Skin of body (tissue), 2 donors: ENCODE results near the gene SMARCA1. TPM values are rescaled to one million over a fixed set of nuclear protein-coding genes. Genes with fewer than 3 reads are reported as not detected.
A peak's percentile ranks its signal among the peaks of the same experiment; 100 is the strongest.

Source experiments
- DNase-seq: peaks from one replicate; lab custom pipeline; 2025; lab: John Stamatoyannopoulos, UW
- total RNA-seq: library from RNA; depleted of rRNA; stranded (reverse); fragments of >200 nt; gene quantifications from one replicate; pipeline ENCODE4 v1.2.3, GENCODE V29; 2014

SMARCA1 gene
- total RNA-seq, 1 donor from 2014 or later: 55.2 TPM

DNA sequence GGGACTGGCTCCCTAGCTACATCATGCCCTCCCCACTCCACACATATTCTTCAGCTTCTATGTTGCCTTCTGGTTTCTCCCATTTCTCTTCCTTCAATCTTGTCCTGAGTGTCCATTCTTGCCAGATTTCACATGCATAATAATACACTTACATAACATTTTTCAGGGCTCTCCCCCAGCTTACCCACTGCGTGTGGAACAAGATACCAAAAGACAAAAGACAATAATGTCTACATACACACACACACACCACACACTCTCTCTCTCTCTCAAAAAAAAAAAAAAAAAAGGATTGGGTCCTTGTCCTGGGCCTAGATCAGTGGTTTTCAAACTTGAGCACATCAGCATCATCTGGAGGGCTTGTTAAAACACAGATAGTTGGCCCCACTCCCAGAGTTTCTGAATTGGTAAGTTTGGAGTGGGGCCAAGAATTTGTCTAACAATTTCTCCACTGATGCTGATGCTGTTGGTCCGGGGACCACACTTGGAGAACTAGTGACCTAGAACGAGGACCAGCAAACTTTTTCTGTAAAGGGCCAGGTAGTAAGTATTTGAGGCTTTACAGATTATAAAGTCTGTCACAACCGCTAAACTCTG is 6.5 kb upstream of the SMARCA1 start:
- no peak for DNase-seq

- no peak for DNase-seq
Measured at GRCh38 chrX:129525896-129526295, 2.6 kb upstream of the SMARCA1 start.

- DNase-seq: no peak
Measured at GRCh38 chrX:129525162-129525561, 1.9 kb upstream of the SMARCA1 start.

DNA sequence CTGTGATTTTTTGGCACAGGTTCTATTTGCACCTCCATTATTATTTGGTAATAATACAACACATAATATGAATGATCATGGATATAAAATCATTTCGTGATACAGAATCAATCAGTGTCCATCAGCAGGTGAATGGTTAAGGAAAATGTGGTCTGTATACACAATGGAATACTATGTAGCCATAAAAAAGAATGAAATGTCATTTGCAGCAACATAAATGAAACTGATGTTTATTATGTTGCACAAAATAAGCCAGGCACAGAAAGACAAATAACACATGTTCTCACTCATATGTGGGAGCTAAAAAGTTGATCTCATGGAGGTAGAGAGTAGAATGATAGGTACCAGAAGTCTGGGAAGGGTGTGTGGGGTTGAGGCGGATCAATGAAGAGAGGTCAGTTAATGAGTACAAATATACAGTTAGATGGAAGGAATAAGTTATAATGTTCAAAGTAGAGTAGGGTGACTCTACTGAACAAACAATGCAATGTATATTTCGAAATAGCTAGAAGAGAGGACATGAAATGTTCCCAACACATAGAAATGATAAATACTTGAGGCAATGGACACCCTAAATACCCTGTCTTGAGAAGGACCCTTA is 1.1 kb upstream of the SMARCA1 start:
- DNase-seq: no peak

GRCh38 chrX:129522184-129523078 is 859 bp downstream of the SMARCA1 start:
- peak; percentile 31 for DNase-seq

- no peak for DNase-seq
Measured at GRCh38 chrX:129520151-129520550, 3.1 kb downstream of the SMARCA1 start.

- DNase-seq: no peak
Measured at GRCh38 chrX:129516402-129516801, 6.9 kb downstream of the SMARCA1 start.

GRCh38 chrX:129512409-129512808 is 10.9 kb downstream of the SMARCA1 start:
- DNase-seq: no peak

DNA sequence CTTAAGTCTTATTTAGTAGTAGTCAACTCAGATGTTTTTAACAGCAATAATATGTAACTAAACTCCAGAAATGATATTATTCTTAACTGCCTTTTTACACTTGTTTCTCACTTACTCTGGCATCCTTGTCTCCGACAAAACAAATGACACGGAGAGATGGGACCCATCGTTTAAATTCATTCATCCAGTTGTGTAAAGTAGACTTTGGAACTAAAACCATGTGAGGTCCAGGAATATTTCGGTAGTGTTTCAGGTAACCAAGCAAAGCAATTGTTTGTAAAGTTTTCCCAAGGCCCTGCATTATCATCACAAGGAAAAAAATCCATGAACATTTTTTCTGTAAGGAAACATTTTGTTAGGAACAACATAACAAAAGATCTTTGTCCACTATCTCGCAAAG is 11.6 kb downstream of the SMARCA1 start:
- no peak for DNase-seq

- DNase-seq: no peak
Measured at GRCh38 chrX:129510331-129510730, 13.0 kb downstream of the SMARCA1 start.

DNA sequence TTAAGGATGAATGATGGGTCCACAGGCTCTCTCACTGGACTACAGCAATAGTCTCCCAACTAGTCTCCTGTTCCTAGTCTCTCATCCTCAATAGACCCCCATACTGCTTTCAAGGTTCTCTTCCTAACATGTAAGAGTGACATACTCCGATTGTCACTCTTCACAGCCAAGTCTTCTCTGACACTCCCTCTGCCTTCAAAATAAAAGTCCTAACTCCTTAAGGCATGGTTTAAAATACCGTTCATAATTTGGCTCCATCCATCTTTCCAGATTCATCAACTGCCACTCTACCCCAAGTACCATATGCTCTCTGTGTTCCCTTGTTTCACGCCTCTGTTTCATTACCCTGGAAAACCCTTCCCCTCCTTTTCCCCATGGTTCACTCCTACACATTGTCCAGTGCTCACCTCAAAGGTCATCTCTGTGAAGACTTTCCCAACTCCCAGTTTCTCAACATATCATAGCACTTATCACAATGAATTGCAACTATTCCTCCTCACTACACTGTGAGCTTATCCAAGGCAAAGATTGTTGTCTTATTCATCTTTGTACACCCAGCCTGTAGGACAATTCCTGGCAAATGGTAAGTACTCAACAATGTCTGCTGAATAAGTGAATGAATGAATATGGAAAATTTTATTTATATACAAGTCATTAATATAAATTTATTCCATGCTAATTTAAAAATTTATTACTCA is 26.0 kb downstream of the SMARCA1 start:
- no peak for DNase-seq

DNA sequence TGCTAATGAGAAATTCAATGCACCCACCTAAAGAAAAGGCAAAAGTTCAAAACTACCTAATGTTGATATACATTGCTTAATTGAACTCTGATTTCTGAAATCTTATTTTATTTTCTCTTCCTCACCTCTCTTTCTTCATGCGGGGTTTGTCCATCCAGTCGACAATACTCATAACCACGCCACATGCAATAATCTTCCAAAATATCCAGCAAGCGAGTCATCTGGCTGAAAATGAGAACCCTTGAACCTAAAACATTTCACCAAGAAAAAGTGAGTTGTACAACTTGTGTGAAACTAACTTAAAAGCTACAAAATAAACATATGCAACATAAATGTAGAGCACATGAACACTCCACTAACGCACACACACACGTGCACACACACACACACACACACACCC is 26.7 kb downstream of the SMARCA1 start:
- no peak for DNase-seq

- no peak for DNase-seq
Measured at GRCh38 chrX:129495900-129496299, 27.4 kb downstream of the SMARCA1 start.

- no peak for DNase-seq
Measured at GRCh38 chrX:129494887-129495286, 28.4 kb downstream of the SMARCA1 start.

- DNase-seq: no peak
Measured at GRCh38 chrX:129493643-129494042, 29.6 kb downstream of the SMARCA1 start.

- no peak for DNase-seq
Measured at GRCh38 chrX:129490330-129490729, 33.0 kb downstream of the SMARCA1 start.

- no peak for DNase-seq
Measured at GRCh38 chrX:129488359-129488758, 34.9 kb downstream of the SMARCA1 start.

GRCh38 chrX:129480889-129481288 is 42.4 kb downstream of the SMARCA1 start:
- DNase-seq: no peak

DNA sequence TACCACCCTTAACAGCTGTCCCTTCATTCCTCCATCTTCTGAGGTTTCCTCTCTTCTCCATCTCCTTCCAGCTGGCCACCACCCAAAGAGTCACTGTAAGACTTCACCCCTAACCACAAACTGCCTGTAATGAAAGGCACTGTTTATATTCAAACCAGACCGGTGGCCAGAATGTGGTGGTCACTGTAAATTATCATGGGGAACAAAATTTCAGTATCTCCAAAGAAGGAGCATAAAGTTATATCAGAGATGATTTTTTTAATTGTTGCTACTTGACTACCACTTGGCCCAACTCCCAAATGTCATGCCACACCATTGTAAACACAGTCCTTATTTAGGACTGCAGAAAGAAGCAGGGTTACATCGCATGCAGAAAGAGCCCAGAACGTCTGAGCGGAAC is 44.8 kb downstream of the SMARCA1 start:
- no peak for DNase-seq

DNA sequence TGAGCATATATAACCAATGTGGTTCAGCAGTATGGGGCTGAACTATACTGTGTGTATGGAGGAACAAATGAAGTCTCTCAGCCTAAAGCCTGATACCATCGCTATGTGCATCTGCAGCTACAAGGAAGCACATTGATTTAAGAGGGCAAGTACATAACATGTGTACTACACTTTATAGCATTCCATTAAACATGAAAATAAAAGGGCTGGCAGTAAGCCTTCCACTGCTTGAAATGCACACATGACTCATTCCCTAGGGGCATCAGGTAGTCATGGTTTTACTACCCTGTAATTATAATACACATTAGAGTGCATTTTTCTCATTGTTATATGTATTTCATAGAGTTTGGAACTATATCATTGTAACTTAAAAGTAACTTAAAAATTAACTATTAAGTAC is 51.2 kb downstream of the SMARCA1 start:
- DNase-seq: no peak

GRCh38 chrX:129462707-129463106 is 60.6 kb downstream of the SMARCA1 start:
- no peak for DNase-seq
